Measurements from ENCODE around the gene PHF3. TPM values are rescaled to one million over a fixed set of nuclear protein-coding genes. Genes with fewer than 3 reads are reported as not detected.

PHF3 gene, protein sequence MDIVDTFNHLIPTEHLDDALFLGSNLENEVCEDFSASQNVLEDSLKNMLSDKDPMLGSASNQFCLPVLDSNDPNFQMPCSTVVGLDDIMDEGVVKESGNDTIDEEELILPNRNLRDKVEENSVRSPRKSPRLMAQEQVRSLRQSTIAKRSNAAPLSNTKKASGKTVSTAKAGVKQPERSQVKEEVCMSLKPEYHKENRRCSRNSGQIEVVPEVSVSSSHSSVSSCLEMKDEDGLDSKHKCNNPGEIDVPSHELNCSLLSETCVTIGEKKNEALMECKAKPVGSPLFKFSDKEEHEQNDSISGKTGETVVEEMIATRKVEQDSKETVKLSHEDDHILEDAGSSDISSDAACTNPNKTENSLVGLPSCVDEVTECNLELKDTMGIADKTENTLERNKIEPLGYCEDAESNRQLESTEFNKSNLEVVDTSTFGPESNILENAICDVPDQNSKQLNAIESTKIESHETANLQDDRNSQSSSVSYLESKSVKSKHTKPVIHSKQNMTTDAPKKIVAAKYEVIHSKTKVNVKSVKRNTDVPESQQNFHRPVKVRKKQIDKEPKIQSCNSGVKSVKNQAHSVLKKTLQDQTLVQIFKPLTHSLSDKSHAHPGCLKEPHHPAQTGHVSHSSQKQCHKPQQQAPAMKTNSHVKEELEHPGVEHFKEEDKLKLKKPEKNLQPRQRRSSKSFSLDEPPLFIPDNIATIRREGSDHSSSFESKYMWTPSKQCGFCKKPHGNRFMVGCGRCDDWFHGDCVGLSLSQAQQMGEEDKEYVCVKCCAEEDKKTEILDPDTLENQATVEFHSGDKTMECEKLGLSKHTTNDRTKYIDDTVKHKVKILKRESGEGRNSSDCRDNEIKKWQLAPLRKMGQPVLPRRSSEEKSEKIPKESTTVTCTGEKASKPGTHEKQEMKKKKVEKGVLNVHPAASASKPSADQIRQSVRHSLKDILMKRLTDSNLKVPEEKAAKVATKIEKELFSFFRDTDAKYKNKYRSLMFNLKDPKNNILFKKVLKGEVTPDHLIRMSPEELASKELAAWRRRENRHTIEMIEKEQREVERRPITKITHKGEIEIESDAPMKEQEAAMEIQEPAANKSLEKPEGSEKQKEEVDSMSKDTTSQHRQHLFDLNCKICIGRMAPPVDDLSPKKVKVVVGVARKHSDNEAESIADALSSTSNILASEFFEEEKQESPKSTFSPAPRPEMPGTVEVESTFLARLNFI (N-terminal part only)
- polyA plus RNA-seq (2012; ENCODE audit: missing spikeins): 23.3 TPM

DNA sequence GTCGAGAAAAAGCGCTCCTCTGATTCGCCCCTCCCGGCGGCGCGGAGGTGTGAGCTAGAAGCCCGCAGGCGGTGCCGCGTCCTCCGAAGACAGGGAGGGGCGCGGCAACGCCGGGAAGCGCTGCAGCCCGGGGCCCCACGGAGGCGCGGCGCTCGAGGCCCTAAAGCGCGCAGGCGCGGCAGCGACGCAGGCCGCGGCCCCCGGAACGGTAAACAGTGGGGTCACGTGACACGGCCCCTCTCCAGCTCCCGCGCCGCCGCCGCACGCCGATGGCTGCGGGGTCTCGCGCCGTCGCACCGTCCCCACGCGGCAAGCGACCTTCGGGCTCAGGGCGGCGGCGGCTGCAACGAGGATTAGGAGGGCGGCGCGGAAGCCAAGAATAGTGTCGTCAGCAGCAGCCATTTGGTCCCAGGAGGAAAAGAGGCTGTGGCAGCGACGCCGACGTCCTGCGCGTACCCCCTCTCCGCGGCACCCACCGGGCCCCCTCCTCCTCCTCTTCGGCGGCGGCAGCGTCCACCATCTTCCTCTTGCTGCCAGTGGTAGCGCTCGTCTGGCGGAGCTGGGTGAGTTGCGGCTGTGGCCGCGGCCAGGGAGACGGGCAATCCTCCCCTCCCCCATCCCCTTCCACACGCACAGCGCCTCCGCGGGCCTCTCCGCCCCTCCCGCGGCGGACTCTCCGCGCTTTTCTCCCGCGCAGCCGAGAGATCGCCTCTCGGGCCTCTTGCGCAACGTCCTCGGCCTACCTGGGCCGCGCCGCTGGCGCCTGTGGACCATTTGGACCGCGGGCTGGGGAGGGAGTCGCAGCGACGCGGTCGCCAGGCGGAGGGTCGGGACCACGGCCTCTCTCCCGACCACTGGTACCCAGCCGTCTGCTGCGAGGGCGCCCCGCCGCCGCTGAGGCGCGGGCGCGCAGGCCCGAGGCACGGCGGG is at the start of gene PHF3:
TSS of gene PHF3 (plus strand) at position 215 of the 930 bp plus-strand sequence. CDS start 10,750 bp downstream, outside the sequence.
- TF ChIP-seq POLR2AphosphoS5 (IDR thresholded peaks at IDR 0.05; ENCODE audit: low read depth, low read length) (peak; percentile 51; the same call in 1 of the 2 replicates), POLR2A (IDR thresholded peaks at IDR 0.05; ENCODE audit: low read depth, low read length) (peak; percentile 69; the same call in 1 of the 2 replicates), TAF1 (IDR thresholded peaks at IDR 0.05; ENCODE audit: borderline replicate concordance, low read depth, low read length) (no peak)
- peak; percentile 81 for DNase-seq (ENCODE audit: insufficient read length)
- peak; percentile 98 for FAIRE-seq

DNA sequence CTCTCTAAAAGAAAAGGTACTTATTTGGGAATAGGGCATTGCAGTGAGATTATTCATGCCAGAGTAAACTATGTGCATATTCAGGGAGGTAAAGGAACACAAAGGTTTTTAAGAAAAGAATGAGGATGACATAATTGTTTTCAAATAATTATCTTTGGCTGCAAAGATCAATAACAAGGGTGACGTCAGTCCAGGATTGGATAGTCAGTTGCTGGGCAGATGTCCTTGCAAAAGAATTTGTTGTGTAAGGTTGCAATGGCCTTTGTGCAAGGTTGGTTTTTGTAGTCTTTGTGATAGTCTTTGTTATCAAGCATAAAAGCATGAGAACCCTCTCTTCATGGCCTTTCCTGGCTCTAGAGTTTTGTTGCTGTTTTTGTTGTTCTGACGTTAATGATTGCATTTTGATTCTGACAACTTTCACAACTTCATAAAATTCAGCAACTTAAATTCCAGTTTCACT is 45.6 kb upstream of the PHF3 start:
- TF ChIP-seq TAF1 (IDR thresholded peaks at IDR 0.05; ENCODE audit: borderline replicate concordance, low read depth, low read length) (no peak), POLR2A (IDR thresholded peaks at IDR 0.05; ENCODE audit: low read depth, low read length) (no peak), POLR2AphosphoS5 (IDR thresholded peaks at IDR 0.05; ENCODE audit: low read depth, low read length) (no peak)
- no peak for DNase-seq (ENCODE audit: insufficient read length)
- no peak for FAIRE-seq

DNA sequence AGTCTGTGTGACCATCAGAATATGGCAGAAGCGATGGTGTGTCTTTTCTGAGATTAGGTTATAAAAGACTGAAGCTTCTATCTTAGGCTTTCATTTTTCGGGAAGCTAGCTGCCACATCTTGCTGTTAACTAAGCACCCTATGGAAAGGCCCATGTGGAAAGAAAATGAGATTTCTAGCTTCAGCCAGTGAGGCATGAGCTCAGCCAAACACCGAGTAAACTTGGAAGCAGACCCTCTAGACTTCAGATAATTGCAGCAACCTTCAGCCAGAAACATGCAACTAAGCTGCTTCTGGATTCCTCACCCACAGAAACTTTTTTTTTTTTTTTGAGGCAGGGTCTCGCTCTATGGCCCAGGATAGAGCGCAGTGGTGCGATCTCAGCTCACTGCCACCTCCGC is 42.7 kb upstream of the PHF3 start:
- DNase-seq (ENCODE audit: insufficient read length) (no peak), FAIRE-seq (no peak)
- TF ChIP-seq TAF1 (IDR thresholded peaks at IDR 0.05; ENCODE audit: borderline replicate concordance, low read depth, low read length) (no peak), POLR2AphosphoS5 (IDR thresholded peaks at IDR 0.05; ENCODE audit: low read depth, low read length) (no peak), POLR2A (IDR thresholded peaks at IDR 0.05; ENCODE audit: low read depth, low read length) (no peak)

DNA sequence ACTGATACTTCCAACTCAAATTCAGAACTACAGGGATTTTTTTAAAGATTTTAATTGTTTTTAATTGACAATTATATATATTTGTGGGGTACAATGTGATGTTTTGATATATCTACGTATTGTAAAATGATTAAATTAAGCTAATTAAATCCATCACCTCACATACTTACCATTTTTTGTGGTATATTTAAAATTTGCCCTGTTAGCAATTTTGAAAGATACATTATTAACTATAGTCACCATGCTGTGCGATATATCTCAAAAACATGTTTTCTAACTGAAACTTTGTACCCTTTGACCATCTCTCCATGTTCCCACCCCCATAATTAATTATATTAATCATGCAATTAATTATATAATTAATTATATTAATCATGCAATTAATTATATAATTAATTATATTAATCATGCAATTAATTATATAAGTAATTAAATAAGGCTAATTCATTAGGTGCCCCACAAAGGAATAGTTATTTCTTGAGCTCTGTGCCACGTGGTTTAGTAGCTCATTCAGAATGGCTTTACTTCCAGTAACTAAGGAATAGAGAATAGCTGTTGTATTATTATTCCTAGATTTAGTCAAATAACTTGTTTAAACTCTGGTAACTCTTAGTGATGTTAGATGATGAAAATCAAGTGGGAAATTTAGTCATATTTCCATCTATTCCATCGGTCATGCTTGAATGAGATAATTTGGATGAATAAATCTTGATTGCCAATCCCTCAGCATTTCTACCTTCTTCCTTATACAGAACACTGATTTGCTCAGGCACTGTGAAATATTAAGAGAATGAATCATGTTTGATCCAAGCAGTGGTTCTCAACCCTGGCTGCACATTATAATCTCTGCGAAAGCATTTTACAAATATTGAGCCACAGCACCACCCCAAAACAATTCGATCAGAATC is 38.2 kb upstream of the PHF3 start:
- DNase-seq (ENCODE audit: insufficient read length) (no peak), FAIRE-seq (no peak)
- TF ChIP-seq POLR2AphosphoS5 (IDR thresholded peaks at IDR 0.05; ENCODE audit: low read depth, low read length) (no peak), POLR2A (IDR thresholded peaks at IDR 0.05; ENCODE audit: low read depth, low read length) (no peak), TAF1 (IDR thresholded peaks at IDR 0.05; ENCODE audit: borderline replicate concordance, low read depth, low read length) (no peak)

DNA sequence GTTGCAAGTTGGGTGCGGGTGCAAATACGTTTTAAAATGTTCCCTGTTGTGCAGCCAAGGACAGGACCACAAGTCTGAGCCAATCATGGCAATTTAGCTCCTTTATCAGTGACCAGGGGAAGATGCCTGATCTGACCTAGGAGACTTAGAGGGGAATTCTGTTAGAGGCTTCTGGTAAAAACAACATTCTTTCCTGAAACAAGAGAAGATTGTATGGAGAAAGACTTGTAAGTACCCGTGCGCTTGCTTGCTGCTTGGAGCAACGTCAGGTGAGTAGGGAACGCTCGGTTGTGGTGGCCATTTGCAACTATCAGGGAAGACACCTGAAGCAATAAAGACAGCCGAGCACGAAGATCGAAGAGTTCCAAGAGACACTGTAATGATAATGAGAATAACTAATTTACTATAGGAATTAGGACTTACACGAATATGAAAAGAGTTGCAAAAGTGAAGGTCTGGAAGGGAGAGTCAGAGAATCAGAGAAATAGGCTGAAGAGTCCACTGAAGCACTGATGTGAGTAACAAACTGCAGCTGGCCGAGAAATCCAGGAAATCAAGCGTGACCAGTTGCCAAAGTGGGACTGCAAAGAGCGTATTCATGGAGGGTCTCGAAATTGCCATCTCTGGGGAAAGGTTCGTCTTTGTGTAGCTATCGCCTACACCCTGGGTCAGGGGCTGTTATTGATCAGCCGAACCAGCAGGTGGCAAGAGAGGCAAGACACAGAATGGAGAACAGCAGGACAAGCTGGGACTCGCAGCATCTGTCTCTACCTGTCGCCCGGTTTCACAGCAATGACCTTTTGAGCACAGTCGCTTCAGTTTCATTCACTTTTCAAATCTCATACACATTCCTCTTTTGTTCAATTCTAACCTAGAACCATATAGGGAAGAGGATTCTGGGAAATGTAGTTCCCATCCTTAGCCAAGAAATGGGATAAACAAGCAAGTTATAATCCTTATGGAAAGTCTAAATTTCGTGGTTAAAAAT is 37.3 kb upstream of the PHF3 start:
- FAIRE-seq (peak; percentile 95), DNase-seq (ENCODE audit: insufficient read length) (peak; percentile 36)
- TF ChIP-seq TAF1 (IDR thresholded peaks at IDR 0.05; ENCODE audit: borderline replicate concordance, low read depth, low read length) (no peak), POLR2AphosphoS5 (IDR thresholded peaks at IDR 0.05; ENCODE audit: low read depth, low read length) (no peak), POLR2A (IDR thresholded peaks at IDR 0.05; ENCODE audit: low read depth, low read length) (no peak)

DNA sequence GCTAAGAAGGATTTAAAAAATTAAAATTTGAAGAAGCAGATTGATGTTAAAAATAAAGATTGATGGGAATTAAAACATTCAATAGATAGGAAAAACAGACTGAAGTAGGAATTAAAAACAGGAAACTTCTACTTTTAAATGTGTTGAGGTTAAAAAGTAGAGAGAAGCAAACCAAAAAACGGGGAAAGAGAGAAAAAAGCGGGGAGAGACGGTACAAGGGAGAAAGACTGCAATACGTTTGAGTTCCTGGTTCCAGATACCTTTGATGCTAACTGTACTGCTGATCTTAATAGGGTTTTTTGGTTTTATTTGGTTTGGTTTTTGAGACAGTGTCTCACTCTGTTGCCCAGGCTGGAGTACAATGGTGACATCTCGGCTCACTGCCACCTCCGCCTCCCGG is 36.4 kb upstream of the PHF3 start:
- TF ChIP-seq TAF1 (IDR thresholded peaks at IDR 0.05; ENCODE audit: borderline replicate concordance, low read depth, low read length) (no peak), POLR2AphosphoS5 (IDR thresholded peaks at IDR 0.05; ENCODE audit: low read depth, low read length) (no peak), POLR2A (IDR thresholded peaks at IDR 0.05; ENCODE audit: low read depth, low read length) (no peak)
- DNase-seq (ENCODE audit: insufficient read length): no peak
- no peak for FAIRE-seq

DNA sequence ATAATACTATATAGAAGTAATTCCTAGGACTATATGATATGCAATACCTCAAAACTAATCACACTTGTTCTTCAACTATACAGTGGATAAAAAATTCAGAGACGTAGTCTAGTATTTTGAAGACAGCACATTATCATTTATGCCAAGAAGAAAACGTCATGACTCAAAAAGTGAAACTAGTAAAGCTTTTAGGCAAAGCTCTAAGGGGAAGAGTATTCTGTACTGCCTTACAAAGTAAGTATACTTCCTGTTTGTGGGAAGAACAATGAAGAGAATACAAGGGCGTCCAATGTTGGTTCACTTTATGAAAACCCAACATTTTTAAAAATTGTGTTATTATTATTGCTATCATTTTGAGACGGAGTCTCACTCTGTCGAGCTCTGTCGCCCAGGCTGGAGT is 35.5 kb upstream of the PHF3 start:
- DNase-seq (ENCODE audit: insufficient read length) (no peak), FAIRE-seq (no peak)
- TF ChIP-seq POLR2AphosphoS5 (IDR thresholded peaks at IDR 0.05; ENCODE audit: low read depth, low read length) (no peak), POLR2A (IDR thresholded peaks at IDR 0.05; ENCODE audit: low read depth, low read length) (no peak), TAF1 (IDR thresholded peaks at IDR 0.05; ENCODE audit: borderline replicate concordance, low read depth, low read length) (no peak)

DNA sequence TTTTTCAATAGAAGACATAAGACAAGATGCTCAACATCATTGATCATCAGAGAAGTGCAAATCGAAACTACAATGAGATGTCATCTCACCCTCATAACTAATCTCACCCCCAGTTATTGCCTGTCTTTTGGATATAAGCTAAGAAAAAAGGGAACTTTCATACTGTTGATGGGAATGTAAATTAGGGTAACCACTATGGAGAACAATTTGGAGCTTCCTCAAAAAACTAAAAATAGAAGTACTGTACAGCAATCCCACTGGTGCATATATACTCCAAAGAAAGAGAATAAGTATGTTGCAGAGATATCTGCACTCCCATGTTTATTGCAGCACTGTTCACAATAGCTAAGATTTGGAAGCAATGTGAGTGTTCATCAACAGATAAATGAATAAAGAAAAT is 26.4 kb upstream of the PHF3 start:
- DNase-seq (ENCODE audit: insufficient read length): no peak
- no peak for FAIRE-seq
- TF ChIP-seq POLR2AphosphoS5 (IDR thresholded peaks at IDR 0.05; ENCODE audit: low read depth, low read length): no peak
- TF ChIP-seq TAF1 (IDR thresholded peaks at IDR 0.05; ENCODE audit: borderline replicate concordance, low read depth, low read length): no peak
- TF ChIP-seq POLR2A (IDR thresholded peaks at IDR 0.05; ENCODE audit: low read depth, low read length): no peak

Data from GM12892 (cell line).